Amniotic stem cell (primary cell): ENCODE results near the gene ACSL5.
"Not testable (repeated sequence)": the region's sequence is repeated elsewhere in the genome, so short reads cannot be mapped to it uniquely, and the experiment has no call there.

Experiments used
- DNase-seq: peaks from one replicate; lab custom pipeline; 2025; lab: John Stamatoyannopoulos, UW

ACSL5 gene

DNA sequence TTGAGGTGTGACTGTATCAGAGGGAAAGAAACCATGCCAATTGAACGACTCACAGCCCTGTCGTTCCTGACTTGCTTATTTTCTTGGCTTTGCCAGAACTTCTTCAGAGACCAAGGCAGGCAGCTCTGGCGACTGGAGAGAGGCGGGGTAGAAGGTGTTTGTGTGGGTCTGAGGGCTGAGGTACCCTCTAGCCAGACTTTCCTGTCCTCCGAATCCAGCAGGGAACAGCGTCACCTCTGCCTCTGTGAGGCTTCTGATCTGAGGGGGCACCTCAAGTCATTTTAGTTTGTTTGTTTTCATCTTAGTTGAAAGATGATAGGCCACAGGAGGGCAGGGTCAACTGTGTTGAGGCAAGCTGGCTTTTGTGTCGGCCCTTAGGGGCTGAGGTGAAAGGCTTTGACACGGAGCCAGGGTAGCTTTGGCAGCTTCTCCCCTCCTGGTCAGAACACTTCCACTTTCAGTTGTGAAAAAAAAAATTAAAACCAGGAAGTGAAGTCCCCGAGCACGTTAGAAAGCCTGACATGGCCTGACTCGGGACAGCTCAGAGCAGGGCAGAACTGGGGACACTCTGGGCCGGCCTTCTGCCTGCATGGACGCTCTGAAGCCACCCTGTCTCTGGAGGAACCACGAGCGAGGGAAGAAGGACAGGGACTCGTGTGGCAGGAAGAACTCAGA is 1.9 kb downstream of the ACSL5 start:
- no peak for DNase-seq

GRCh38 chr10:112376396-112376790 is 2.5 kb downstream of the ACSL5 start:
- DNase-seq: no peak

DNA sequence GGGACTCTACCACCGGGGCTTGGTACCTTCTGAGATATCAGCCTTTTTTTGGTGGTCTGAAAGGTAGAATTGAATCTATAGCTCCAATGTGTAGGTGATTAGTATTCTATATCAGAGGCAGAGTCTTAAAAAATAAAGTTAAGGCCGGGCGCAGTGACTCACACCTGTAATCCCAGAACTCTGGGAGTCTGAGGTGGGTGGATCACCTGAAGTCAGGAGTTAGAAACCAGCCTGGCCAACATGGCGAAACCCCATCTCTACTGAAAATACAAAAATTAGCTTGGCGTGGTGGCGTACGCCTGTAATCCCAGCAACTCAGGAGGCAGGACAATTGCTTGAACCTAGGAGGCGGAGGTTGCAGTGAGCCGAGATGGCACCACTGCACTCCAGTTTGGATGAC is 3.2 kb downstream of the ACSL5 start:
- not testable (repeated sequence) for DNase-seq

- no peak for DNase-seq
These were observed 5.8 kb downstream of the ACSL5 start for GRCh38 chr10:112379635-112380296.

DNA sequence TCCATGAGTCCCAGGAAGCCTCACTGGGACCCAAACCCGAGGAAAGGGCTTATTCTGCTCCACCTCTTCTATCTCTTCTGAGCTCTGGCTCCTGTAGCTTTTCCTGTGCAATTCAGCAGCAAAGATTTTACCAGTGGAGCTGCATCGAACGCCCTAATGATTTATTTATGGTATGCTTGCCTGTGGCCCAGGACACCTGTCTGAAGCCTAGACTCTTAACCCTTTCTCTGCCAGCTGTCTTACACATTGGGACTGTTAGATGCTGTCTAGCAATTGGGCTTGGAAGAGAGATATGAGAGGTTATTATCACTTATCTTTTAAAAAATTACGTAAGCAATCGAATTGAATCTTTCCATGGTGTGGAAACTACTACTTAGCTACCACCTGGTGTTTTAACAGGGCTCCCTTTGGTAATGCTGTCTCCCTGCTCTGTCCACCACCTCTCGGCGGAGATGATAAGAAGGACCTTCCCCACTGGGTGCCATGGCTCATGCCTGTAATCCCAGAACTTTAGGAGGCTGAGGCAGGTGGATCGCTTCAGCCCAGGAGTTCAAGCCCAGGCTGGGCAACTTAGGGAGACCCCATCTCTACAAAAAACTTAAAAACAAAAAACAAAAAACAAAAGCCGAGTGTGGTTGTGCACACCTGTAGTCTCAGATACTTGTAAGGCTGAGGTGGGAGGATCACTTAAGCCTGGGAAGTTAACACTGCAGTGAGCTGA is 8.8 kb downstream of the ACSL5 start:
- DNase-seq: no peak

GRCh38 chr10:112383325-112383724 is 9.4 kb downstream of the ACSL5 start:
- DNase-seq: no peak

DNA sequence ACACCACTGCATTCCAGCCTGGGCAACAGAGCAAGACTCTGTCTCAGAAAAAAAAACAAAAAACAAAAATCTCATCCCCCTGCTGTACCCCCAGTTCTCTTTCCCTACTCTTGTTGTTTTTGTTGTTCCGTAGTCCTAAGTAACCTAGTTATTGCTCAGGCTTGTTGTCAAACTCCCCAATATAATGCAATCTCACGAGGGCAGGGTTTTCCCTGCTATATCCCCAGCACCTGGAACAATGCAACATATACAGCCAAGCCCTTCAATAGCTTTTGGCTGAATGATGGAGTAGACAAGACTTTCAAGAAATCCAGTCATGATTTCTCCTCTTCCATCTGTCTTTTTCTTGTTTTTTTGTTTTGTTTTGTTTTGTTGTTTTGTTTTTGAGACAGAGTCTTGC is 10.2 kb downstream of the ACSL5 start:
- DNase-seq: no peak

DNA sequence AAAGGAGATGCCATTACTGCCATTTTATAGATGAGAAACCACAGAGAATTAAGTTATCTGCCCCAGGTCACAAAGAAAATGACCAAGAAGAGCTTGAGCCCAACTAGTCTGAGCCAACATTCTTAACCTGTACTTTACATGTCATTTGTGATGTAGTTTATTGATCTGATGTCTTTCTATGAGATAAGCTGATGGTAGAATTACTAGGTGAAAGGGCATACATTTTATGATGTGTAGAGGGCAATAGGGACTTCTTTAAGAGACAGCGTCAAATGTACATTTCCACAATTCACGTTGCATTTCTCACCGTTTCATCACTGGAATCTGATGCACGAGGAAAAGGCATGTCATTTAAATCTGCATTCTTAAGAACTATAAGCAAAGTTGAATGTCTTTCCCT is 11.3 kb downstream of the ACSL5 start:
- no peak for DNase-seq

DNA sequence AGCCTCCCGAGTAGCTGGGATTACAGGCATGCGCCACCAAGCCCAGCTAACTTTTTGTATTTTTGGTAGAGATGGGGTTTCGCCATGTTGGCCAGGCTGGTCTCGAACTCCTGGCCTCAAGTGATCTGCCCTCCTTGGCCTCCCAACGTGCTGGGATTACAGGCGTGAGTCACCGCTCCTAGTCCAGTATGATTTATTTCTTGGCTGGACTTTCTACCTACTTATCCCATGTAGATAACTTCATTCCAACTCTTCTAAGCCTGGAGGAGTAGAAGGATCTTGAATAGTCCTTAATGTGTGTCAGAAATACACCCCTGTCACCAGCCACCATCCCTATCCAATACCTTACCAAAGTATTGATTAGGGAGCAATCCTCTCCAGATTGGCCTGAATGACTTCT is 14.1 kb downstream of the ACSL5 start:
- DNase-seq: not testable (repeated sequence)

DNA sequence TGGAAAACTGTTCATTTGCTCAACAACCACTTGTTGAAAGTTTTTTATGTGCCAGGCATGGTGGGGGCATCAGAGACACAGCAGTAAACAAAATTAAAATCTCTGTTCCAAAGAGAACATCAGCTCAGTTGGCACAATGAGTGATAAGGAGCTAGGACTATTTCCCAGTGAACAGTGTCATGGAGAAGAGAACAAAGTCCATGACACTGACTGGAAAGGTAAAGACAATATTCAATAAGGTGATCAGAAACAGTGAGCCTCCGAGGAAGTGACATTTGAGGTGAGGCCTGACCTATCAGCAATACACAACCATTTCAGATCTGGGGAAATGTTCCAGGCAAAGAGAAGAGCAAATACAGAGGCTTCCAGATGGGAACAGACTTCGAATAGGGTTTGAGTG is 14.6 kb downstream of the ACSL5 start:
- DNase-seq: no peak

DNA sequence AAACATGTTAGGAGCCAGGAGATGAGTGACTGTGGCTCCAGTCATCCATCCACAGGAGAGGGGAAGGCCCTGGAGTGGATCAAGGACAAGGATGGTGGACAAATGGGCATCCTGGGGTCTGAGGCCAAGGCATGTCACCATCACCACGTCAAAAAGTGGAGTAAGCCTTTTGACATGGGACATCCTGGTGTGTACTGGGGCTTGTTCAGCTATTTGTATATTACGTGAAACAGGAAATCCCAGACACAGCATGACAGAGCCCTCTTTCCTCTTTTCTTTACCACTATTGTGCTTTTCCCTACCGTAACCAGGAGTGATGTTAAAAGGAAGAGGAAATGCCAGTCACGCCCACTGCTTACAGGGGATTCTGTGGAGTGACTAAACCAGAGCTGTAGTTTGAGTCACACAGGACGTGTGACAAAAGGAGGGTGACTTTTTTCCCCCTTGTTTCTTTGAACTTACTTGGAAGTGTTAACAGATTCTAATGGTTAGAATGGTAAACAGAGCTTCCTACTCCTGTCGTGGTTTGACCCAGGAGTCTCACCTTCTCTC is 15.4 kb downstream of the ACSL5 start:
- no peak for DNase-seq

DNA sequence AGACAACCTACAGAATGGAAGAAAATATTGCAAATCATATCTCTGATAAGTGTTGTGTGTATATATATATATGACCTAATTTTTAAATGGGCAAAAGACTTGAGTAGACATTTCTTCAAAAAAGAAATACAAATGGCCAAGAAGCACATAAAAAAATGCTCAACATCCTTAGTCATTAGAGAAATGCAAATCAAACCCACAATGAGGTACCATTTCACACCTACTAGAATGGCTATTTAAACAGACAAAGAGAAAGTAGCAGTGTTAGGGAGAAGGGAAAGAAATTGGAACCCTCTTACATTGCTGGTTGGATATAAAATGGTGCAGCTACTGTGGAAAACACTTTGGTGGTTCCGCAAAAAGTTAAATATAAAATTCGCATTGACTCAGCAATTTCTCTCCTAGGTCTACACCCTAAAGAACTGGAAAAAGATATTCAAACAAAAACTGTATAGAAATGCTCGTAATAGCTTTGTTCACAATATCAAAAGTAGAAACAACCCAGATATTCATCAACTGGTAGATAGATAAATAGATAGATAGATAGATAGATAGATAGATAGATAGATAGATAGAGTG is 16.3 kb downstream of the ACSL5 start:
- DNase-seq: no peak

DNA sequence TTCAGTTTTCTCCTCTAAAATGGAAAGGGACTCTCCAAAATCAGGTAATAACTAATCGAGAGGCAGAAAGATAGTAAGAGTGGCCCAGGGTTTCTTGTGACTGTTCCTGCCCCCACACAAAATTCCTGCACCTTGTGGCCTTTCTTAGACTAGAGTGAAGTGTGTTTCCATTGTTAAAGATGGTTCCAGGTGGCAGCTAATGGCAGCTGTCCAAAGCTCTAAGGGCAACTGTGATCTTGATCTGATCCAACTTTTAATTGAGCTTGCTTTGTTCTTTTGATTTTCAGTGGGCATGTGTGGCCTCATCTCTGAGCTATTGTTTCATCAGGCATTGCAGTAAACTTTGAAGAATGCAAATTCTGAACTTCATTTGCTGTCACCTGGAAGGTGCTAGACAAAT is 19.4 kb downstream of the ACSL5 start:
- DNase-seq: no peak

- no peak for DNase-seq
These were observed 19.9 kb downstream of the ACSL5 start for GRCh38 chr10:112393827-112394226.

DNA sequence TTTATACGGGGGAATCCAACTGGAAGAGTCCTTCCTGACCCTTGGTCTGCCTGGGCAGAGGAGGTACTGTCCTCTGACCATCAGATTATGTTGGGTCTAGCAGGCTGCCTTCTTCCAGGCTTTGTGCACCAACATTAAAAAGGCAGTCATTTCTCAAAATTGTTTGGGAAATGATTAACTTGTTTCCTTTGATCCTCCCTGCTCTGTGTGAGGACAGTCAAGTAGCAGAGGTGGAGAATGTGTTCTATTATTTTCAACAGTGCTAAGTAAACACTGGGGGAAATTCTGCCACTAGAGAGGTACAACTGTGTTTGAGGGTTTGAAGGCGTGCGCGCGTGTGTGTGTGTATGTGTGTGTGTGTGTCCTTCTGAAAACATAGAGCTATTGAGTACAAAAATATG is 20.6 kb downstream of the ACSL5 start:
- no peak for DNase-seq

GRCh38 chr10:112395809-112396530 is 22.1 kb downstream of the ACSL5 start:
- no peak for DNase-seq

- no peak for DNase-seq
These were observed 23.7 kb downstream of the ACSL5 start for GRCh38 chr10:112397592-112397991.

DNA sequence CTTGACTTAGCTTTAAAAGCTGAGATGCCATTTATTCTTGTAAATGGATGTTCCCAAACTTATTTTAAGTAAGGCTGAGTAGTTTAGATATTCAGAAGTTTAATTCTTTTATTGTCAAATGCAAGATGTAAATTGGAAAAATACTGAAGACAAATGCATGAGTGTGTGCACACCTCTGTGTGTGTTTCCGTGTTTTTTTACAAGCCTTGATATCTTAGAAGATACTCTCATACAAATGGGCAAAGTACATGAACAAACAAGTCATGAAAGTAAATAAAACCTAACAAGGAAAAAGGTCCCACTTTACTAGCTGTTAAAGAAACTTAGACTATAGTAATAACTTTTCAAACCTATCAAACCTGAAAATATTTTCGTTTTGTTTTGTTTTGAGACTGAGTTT is 29.0 kb downstream of the ACSL5 start:
- no peak for DNase-seq

- DNase-seq: no peak
These were observed 30.7 kb downstream of the ACSL5 start for GRCh38 chr10:112404617-112405016.

DNA sequence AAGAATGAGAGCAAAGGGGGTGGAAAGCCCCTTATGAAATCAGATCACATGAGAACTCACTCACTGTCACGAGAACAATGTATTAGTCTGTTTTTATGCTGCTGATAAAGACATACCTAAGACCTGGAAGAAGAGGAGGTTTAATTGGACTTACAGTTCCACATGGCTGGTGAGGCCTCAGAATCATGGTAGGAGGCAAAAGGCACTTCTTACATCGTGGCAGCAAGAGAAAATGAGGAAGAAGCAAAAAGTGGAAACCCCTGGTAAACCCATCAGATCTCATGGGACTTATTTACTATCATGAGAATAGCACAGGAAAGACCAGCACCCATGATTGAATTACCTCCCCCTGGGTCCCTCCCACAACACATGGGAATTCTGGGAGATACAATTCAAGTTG is 32.9 kb downstream of the ACSL5 start:
- DNase-seq: not testable (repeated sequence)

- no peak for DNase-seq
These were observed 33.8 kb downstream of the ACSL5 start for GRCh38 chr10:112407696-112408095.

GRCh38 chr10:112409299-112409698 is 35.4 kb downstream of the ACSL5 start:
- DNase-seq: no peak
